Stromal cell of bone marrow (primary cell): ENCODE results near the gene PTPN7.
"Not testable (repeated sequence)": the region's sequence is repeated elsewhere in the genome, so short reads cannot be mapped to it uniquely, and the experiment has no call there.

Experiments
- DNase-seq: peaks from one replicate; pipeline ENCODE4 v3.0.0-alpha.2; 2012; ENCODE audit warnings: low read depth

PTPN7 gene

DNA sequence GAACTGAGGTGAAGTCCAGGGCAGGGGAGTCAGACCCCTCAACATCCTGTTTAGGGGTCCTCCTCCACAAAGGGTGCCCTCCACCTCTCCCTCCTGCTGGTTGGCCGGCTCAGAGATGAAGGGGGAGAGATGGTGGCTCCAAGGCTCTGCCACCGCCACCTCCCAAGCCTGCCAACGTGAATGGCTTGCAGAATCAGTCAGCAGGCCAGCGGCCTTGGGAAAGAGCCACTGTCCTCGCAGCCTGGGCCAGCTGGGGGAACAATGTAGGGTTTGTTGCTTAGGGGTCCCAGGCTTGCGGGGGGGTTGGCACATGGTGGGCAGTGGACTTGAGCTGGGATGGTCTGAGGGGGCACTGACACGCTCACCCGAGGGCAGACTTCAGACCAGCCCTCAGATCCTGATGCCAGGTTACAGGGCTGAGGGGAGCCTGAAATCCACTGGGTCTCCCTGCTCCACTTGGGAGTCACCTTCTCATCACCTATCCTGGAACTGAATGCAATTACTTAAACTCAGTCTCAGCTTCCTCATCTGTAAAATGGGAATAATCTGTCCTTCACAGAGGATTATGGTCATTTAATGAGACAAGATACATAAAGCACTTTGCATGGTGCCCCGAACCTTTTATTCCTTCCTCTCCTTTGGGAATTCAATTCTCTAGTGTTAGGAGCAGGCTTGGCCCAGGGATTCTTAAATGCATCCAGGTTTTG is 29.4 kb downstream of the PTPN7 start:
- DNase-seq: no peak

DNA sequence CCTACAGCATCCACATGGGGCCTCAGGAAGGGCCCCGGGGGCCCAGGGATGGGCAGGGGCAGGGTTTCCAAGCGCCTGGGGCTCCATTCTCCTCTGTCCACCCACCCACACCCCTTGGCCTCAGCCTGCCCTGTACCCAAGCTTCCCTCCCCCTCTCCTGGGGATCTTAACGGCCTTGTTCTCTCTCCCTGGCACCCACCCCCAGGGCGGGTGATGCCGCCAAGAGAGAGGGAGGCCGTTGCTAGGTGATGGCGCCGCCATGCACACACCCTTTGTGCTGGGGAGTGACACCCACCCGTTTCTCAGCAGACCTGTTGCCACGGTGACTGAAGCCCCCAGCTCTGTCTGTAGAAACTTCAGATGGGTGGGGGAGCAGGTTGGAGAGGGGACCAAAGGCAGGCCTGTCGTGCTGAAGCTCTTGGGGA is 30.1 kb downstream of the PTPN7 start:
- no peak for DNase-seq

DNA sequence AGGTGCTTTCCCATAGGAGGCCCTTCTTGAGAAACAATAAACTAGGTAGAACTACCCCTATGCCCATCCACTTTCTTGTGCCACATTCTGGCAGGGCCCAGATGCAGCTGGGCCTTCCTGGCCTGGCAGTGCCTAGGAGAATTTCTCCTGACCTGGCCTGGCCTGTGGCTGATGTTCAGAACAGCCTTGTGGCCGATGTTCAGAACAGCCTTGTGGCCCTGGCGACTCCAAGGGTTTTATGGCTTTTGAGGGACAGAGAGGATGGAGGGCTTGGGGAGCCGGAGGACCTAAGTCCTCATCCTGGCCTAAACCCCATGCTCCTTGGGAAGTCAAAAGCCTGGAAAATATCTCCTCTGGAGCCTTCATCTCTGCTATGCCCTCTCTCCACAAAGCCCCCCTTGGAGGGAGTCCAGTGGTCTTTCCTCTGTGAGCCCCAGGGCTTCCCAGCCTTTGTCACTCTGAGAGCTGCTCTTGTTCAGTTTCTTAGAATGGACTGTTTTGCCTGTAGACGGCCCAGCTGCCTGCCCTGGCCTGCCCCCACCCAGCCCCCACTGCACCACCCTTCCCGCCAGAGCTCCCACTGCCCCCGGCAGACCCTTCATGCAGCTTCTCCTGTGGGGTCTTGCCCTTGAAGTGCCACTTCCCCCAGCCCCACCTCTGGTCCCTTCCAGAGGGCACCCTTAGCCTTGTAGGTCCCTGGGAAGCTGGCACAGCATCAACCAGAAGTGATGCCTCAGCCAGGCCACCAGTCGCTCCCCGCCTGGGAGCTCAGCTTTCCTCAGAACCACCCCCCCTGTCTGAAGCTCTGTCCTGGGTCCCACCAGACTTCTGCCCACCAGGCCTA is 30.7 kb downstream of the PTPN7 start:
- no peak for DNase-seq

DNA sequence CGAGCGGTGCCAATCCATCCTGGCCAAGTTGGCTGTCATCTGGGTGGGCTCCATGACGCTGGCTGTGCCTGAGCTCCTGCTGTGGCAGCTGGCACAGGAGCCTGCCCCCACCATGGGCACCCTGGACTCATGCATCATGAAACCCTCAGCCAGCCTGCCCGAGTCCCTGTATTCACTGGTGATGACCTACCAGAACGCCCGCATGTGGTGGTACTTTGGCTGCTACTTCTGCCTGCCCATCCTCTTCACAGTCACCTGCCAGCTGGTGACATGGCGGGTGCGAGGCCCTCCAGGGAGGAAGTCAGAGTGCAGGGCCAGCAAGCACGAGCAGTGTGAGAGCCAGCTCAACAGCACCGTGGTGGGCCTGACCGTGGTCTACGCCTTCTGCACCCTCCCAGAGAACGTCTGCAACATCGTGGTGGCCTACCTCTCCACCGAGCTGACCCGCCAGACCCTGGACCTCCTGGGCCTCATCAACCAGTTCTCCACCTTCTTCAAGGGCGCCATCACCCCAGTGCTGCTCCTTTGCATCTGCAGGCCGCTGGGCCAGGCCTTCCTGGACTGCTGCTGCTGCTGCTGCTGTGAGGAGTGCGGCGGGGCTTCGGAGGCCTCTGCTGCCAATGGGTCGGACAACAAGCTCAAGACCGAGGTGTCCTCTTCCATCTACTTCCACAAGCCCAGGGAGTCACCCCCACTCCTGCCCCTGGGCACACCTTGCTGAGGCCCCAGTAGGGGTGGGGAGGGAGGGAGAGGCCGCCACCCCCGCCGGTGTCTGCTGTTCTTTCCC is 32.4 kb downstream of the PTPN7 start:
- no peak for DNase-seq

DNA sequence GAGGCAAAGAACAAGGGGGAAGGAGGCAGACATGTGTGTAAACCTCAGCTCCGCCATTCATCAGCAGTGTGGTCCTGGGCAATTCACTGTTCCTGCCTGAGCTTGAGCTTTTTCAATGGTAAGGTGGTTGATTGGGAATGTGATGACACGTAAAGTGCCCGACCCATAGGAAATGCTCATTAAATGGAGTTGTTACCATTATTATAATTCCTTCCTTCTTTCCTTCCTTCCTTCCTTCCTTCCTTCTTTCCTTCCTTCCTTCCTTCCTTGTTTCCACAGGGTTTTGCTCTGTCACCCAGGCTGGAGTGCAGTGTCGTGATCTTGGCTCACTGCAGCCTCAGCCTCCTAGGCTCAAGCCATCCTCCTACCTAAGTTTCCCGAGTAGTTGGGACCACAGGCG is 33.3 kb downstream of the PTPN7 start:
- DNase-seq: no peak

DNA sequence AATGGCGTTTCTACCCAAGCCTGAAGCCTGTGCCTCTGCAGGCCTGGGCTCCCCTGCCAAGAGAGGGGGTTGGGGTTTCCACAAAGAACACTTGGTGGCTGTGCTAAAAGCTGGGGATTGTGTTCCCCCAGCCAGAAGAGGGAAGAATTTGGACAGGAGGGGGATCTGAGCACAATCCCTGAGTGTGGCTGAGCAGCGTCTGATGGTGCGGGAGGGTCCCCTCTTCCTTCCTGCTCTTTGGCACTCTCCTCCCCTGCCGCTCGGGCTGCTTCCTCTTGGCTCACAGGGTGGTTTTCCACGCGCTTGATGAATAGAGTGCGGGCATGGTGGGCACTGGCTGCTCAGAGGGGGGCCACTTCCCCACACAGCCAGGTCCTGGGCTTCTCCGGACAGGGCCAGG is 34.0 kb downstream of the PTPN7 start:
- no peak for DNase-seq

DNA sequence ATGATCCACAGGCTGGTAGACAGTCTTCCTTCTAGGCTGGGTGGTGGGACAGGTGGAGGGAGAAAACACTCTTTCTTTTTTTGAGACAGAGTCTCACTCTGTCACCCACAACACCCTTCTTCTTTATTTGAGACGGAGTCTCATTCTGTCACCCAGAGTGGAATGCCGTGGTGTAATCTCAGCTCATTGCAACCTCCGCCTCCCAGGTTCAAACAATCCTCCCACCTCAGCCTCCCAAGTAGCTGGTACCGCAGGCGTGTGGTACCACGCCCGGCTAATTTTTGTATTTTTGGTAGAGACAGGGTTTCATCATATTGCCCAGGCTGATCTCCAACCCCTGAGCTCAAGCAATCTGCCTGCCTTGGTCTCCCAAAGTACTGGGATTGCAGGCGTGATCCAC is 34.8 kb downstream of the PTPN7 start:
- DNase-seq: no peak

DNA sequence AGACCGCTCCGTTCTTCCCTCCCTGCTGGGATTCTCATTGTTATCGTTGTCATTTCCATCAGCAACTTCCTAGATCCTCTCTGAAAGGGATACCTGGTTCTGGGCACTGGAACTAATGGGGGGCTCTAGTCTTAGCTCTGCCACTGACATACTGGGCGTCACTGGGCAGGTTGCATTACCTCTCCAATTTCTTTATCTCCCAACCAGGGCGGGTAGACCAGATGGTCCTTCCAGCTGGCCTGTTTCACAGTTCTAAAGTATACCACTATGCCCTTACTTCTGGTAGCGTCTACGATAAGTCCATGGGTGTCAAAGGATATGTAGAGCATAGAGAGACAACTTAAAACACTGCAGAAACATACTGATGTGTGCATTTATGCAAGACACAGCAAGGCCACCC is 36.3 kb downstream of the PTPN7 start:
- no peak for DNase-seq

DNA sequence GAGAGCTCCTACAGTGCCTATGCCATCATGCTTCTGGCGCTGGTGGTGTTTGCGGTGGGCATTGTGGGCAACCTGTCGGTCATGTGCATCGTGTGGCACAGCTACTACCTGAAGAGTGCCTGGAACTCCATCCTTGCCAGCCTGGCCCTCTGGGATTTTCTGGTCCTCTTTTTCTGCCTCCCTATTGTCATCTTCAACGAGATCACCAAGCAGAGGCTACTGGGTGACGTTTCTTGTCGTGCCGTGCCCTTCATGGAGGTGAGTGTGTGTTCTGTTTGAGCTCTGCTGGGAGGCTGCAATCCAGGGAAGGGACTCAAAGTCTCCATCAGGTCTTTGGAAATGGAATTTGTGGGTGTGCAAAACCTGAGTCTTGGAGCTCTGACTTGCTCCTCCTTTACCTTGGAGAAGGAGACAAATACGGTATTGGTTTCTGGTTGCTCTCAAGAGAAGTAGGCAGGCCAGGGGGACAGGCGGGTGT is 37.0 kb downstream of the PTPN7 start:
- no peak for DNase-seq

DNA sequence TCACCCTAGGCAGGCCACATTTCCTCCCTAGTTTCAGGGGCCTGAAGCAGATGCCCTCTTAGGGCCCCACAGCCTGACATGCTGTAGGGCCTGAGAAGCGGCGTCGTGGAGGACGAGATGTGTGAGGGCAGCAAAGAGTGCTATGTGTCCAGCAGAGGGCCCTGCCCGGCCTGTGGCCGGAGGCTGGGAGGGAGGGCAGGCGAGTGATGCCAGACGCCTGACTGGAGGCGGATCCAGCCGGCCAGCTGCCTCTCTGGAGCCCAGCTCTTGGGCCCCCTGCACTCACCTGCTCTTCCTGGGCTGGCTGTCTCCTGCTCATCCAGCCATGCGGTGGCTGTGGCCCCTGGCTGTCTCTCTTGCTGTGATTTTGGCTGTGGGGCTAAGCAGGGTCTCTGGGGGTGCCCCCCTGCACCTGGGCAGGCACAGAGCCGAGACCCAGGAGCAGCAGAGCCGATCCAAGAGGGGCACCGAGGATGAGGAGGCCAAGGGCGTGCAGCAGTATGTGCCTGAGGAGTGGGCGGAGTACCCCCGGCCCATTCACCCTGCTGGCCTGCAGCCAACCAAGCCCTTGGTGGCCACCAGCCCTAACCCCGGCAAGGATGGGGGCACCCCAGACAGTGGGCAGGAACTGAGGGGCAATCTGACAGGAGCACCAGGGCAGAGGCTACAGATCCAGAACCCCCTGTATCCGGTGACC is 37.6 kb downstream of the PTPN7 start, which contains the start of gene GPR37L1:
Gene GPR37L1, plus strand, starts transcription at position 279 of the 697 bp plus-strand sequence. Its CDS starts 47 bp downstream, at position 326.
- DNase-seq: no peak

DNA sequence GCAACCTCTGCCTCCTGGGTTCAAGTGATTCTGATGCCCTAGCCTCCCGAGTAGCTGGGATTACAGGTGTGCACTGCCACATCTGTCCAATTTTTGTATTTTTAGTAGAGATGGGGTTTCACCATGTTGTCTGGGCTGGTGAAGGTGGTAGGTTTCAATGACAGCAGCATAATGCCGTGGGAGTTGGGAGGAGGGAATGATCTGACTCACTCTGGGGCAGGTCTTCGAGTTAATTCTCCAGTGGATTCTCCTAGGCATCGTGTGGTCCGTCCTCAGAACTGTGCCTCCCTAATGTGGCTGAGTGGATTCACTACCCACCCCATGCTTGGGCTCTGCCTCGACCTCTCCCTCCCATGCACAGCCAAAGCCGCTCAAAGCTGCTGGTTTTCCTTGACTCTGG is 39.4 kb downstream of the PTPN7 start:
- no peak for DNase-seq

DNA sequence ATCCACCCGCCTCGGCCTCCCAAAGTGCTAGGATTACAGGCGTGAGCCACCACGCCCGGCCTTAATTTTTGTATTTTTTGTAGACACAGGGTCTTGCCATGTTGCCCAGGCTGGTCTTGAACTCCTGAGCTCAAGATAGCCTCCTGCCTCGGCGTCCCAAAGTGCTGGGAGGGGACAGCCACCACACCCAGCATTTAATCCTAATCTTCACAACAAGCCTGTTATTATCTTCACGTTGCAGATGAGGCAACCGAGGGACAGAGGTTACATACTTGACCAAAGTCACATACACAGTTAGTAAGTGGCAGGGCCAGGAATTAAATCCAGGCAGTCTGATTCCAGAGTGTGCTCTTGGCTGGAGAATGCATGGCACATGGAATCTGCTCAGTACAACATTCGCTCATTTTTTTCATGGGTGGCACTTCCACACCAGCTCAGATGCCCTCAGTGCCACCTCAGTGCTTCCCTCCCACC is 42.5 kb downstream of the PTPN7 start:
- DNase-seq: no peak

DNA sequence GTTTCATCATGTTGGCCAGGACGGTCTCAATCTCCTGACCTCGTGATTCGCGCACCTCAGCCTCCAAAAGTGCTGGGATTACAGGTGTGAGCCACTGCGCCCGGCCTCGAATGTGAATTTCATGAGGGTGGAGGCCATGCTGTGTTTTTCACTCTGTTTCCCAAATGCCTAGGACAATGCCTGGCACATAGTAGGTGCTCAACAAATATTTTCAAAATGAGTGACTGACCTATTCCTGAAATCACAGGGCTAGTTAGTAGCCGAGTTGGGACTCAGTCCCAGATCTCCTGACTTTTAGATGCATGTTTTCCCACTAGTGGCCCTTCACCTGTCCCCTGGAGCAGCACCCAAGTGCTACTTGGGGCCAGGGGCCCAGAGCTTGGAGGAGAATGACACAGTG is 44.1 kb downstream of the PTPN7 start:
- no peak for DNase-seq

DNA sequence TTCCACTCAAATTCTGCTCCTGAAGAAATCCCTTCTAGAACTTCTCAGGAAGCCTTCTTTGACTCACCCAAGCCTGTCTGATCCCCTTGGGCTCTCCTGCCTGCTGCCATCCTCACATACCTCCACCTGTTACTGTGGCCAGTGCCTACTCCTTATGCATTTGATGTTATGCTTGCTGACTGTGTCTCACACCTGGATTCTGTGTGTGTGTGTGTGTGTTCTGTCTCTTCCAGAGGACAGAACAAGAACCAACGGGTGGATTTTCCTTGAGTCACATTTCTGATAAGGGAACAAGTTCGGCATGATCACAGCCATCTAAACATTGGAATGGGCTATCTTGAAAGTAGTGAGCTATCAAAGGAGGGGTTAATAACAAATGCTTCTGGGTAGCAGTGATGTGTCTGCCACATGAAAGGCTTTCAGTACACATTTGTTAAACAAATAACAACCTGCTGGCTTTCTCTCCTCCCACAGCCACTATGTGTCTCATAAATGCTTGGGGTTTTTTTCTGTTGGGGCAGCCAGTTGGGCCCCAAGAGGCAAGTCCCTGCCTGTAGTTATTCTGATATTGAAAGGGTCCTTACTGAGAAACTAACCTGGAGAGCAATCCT is 46.6 kb downstream of the PTPN7 start:
- no peak for DNase-seq

DNA sequence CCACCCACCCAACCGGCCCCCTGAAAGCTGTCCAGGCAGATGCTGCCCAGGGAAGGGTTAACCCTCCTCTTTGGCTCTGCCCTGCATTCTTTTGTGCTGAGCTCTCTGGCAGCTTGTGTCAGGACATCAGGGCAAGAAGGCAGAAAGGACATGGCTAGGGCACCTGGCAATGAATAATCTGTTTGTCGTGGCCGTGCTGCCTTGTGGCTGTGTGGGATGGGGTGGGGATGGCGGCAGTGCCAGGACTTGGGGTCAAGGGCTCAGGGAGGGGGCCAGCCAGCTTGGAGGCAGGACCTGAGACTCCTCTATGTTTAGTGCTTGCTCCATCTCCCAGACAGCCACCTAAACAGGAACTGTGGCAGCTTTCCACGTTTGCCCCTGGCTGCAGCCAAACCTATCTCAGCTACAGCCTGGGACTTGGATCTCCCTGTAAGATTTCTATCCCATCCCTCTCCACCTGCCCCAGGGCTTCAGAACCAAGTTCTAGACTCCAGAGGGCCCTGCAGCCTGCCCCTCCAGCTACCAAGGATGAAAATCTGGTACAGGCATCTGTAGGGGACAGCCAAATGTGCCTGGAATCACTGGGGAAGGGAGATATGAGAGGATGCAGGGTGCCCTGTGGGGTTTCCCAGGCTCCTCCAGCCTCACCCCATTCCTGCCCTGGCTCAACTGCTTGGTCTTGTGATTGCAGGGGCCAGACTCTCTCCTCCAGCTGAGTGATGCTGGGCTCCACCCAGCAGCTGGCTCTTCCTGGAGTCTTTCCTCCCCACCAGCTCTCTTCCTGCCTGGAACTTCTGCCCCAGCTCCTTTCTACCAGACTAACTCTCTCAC is 47.3 kb downstream of the PTPN7 start:
- no peak for DNase-seq

DNA sequence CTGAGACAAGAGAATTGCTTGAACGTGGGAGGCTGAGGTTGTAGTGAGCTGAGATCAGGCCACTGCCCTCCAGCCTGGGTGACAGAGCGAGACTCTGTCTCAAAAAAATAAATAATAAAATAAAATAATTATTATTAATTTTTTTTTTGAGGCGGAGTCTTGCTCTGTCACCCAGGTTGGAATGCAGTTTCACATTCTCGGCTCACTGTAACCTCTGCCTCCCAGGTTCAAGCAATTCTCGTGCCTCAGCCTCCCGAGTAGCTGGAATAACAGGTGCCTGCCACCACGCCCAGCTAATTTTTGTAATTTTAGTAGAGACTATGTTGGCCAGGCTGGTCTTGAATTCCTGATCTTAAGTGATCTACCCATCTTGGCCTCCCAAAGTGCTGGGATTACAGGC is 48.8 kb downstream of the PTPN7 start:
- DNase-seq: not testable (repeated sequence)

DNA sequence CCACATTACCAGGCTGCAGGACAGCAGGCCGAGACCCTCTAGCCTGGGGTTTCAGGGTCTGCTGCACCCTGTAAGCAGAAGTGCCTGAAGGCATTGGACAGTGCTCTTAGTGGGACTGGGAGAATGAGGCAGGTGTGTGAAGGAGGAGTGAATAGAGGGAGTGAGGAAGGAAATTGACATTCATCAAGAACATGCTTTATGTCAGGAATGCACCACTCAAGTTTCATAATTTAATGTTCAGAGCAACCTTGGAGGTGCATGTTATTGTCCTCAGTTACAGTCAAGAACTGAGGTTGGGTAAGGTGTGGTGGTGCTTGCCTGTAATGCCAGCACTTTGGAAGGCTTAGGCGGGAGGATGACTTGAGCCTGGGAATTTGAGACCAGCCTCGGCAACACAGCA is 49.4 kb downstream of the PTPN7 start:
- no peak for DNase-seq

DNA sequence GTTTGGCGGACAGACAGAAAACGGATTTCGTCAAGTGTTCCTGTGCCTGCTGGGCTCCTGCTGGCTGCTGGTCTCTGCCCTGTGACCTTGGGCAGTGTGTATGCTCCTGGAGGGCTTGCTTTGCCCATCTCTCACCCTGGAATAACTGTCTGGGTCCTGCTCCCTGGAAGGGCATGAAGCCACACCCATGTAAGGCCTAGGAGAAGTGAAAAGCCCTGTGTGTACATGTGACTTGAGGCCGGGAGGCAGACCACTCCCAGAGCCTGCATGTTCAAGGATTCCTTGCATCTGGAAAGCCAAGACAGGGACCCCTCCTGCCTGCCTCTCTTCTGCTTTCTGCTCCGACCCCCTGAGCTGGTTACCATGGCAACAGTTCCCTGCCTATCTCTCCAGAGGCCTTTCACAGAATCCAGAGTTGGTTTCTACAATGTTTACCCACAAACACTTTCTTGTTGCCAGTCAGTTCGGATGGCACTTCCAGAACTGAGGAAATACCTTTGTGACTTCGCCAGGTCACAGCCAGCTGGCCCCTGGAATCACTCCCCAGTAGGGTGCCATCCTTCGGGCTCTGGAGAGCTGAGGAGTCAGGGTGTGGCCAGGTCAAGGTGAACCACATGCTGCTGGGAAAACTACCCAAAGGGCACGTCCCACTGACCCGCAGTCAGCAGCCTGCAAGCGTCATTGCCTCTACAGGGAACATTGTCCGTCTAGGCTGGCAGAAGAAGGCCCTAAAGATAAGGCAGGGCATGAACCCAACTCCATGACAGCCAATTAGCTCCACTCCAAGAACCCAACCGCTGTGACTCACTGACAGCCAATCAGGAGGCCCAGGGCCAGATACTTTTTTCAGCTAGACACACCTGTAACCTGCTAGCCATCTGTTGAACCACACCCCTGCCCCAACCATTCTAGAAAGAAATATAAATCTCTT is 52.3 kb downstream of the PTPN7 start:
- no peak for DNase-seq

DNA sequence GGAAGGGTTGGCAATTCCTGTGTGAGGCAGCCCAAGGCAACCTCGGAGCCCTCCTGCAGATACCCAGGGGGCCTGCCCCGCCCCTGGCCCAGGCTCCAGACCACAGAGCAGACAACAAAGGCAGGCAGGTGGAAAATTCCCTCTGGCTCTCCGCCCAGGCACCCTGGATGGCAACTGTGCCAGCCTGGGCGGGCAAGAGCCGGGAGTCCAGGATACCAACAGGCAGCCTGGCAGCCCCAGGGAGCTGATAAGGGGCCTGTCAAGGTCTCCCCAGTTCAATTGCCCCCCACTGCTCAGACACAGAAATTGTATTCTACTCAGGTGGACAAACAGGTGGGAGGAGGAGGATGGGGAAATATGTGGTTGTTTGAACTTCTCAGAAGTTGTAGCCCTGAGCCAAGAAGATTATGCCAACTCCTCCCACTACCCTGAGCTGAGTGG is 53.1 kb downstream of the PTPN7 start:
- DNase-seq: no peak
